Midbrain (tissue), 1 donor: ENCODE data around the gene ELL.

Experiments
- DNase-seq: peaks from one replicate; lab custom pipeline; 2025; lab: John Stamatoyannopoulos, UW

ELL gene

DNA sequence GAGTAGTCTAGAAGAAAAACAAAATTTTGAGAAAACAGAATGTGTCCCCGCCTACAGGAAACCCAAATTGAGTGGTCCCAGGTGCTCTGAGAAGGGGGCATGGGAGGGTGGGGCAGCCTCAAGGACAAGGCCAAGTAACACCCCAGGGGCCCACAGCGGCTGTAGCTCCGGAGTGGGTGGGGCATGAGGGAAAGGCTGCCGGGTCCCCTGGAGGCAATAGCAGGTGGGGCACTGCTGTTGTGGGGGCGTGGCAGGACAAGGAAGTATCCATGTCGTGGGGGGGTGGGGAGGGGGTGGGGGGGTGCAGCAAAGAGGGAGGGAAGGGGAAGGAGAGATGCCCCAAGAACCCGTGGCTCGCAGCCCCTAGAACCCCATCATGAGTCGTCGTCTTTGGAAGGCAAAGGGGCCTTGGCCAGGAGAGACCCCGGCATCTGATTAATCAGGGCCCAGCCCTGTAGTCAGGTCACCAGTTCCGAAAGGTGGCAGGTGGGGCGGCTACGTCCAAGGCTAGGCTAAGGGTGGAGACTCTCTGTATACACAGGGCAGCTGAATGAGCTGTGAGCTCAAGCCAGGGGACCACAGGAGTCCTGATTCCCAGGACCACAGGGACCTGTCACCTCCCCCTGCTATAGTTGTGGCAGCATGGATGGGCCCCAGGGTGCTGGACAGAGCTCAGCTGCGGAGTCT lies 76.5 kb downstream of the ELL start:
- no peak for DNase-seq

DNA sequence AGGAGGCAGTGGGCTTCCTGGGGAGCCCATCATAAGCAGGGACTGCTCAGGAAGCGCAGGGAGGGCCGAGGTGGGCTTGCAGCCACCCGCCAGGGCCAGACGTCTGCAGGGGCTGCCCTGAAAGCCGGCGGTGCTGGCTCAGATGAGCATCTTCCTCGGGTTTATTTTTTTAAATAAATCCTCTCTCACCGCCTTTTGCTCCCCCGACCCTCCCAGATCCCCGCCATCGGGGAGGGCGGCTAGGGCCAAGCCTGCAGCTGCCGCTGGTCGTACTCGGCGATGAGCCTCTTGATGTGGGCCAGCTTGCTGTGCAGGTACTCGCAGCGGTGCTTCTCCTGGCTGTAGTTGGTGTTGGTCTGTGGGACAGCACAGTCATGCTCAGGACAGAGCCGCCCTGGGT lies 77.4 kb downstream of the ELL start:
- DNase-seq, result no peak

DNA sequence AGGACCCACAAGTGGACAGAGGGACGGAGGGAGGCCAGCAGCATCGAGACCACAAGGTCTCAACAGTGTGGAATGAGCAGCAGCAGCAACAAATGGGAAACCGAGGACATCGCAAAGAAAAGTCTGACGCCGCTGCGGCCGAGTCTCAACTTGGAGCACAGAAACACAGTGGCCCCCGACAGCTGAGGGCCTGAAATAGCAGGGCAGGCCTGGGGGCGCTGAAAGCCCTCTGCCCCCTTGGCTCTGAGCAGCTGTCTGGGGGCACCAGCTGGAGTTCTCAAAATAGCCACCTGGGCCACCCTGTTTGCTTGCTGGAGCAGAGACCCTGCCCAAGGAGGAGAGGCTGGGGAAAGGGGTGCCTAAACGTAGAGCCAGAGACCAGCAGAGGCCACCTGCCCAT lies 78.0 kb downstream of the ELL start:
- DNase-seq, result no peak

DNA sequence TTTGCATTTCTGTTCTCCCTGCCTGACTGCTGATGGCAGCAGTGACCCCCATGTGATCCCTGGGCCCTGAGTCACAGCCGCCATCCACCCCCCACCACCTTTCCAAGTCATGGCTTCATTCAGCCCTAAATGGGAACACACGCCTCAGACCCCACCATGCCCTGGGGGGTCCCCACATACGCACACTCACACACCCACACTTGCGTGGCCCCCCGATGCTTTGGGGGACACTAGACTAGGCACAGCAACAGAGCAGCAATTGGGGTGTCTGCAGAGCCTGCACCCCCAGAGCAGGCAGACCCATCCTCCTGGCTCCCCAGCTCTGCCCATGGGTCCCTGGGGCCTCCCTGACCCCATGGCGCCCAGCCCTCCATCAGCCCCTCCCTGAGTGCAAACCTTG lies 78.5 kb downstream of the ELL start:
- DNase-seq, result no peak

DNA sequence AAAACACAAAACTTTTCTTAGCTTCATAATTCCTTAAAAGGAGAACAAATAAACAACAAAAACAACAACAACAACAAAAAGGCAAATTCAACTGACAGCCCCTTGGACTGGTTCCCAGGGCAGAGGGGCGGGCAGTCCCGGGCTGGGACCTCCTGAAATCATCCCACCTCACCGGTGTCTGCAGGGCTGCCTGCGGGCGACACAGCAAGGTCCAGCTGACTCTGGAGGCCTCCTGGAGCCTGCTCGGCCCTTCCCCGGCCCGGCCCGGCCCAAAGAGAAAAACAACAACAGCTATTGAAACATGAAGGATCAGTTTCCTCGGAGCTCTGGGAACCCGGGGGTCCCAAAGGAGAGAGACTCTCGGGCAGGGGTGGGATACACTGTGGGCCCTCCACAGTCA lies 78.9 kb downstream of the ELL start:
- no peak for DNase-seq

DNA sequence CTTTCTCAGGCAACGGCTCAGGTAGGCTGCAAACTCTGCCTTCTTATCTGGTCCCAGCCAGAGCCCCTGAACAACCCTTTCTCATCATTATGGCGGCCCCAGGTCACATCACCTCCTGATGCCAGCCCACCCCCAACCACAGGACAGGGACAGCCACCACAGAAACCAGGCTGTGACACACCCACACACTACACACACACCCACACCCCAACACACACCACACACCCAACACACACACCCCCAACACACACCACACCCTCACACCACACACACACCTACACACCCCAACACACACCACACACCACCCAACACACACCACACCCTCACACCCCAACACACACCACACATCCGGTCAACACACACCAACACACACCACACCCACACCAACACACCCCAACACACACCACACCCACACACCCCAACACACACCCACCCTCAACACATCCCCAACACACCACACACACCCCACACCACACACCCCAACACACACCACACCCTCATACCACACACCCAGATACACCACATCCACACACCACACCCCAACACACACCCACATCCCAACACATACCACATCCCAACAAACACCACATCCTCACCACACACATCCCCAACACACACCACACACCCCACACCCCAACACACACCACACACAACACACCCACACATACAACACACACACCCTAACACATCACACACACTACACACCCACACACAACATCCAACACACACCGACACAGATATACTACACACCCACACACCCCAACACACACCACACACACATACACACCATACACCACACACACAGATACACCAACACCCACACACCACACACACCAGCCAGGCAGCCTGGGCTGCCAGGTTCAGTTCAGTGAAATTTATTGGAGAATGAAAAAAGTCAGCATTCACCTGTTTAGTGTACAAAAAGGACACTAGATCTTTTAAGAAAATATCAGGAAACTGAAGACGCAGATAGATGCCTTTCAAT lies 79.8 kb downstream of the ELL start:
- DNase-seq, result no peak

DNA sequence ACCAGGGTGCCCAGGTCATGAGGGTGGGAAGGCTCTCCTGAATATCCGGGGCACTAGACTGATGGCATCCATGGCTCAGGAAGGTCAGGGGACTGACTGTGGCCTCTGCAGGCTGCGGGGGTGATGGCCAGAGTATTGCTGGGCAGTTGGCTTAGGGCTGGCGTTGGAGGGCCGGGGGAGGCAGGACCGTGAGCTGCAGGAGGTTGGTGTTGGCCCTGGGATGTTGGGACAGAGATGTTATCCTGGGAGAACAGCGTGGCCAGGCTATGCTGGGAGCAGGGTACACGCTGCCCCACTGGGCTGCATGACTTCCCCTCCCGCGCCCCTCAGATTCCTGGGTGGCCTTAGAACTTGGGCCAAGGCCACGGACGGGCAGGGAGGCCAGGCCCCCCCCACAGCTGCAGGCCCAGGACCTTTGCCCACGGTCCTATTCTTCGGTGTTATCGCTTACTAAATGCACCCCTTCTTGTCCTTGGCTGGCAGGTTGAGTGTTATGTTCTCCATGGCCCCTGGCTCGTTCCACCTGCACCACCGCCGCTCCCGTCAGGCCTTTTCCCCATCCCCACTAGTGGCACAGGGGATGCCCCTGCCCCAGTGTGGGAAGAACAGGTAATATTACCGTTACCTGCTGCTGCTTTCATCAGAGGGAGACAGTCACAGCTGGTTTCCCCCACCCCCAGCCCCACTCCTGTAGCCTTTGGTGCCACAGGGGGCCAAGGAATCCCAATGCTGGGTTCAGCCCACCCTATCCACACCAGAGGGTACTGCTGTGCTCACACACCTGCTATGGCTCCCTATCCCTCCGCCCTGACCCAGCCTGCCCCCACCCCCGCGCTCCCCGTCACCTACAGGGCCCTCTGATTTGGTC lies 80.7 kb downstream of the ELL start:
- no peak for DNase-seq

DNA sequence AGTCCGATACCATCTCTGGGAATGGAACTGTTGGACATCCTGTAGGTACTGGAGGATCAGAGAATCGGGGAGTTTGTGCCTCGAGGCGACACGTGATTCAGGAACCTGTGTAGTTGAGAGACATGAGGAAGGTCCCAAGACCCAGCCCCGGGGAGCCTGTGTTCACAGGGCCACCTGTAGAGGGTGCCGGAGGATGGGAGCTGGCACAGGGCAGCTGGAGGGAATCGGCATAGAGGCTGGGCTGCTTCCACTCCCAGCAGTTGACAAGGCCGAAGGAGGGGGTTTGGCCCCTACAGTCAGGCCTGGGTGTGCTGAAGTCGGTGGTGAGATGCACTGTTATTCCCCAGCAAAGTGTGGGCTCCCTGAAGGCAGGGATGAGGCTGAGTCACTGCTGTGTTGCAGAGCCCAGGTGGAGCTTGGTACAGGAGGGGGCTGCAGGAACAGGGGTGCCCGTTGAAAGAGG lies 81.4 kb downstream of the ELL start:
- no peak for DNase-seq

DNA sequence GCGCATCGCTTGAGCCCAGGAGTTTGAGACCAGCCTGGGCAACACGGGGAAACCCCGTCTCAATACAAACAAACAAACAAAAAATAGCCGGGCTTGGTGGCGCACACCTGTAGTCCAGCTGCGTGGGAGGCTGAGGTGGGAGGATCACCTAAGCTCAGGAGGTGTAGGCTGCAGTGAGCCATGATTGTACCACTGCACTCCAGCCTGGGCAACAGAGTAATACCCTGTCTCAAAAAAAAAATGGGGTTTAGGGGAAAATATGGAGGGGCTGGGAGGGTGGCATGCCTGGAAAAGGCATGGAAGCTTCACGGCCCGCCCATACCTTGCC lies 82.0 kb downstream of the ELL start:
- no peak for DNase-seq

DNA sequence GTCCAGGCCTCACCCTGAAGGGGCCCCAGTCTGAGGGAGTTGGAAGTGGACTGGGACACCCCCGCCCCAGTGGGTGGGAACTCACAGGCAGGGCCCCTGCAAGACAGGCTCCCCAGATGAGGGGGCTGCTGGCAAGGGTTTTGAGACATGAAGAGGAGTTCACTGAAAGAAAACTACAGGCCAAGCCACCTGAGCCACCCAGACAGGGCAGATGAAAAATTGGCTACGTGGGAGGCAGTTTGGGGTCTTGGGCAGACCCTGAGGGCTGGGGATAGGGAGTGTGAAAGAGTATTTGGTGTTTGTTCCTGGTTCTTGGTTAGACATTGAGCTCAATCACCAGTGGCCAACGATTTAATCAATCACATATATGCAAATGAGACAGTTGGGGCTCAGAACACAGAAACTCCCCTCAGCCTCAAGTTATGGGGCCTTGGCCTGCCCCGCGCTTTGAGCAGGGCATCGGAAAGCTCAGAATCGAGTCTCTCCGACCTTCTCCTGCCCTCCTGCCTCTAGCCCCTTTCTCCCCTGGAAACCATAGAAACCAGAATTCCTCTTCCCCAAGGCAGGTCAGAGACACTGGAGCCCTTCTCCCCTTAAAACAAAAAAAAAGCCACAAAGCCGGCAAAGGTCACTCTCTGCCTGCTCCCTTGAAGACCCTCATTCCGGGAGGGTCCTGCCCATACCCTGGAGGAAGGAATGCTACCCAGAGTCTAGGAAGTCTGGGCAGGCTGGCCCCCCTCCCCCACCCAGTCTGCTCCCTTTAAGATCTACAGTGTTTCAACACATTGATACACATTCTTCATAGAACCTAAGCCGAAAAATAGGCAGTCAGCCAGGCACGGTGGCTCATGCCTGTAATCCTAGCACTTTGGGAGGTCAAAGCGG lies 82.6 kb downstream of the ELL start:
- DNase-seq, result no peak

DNA sequence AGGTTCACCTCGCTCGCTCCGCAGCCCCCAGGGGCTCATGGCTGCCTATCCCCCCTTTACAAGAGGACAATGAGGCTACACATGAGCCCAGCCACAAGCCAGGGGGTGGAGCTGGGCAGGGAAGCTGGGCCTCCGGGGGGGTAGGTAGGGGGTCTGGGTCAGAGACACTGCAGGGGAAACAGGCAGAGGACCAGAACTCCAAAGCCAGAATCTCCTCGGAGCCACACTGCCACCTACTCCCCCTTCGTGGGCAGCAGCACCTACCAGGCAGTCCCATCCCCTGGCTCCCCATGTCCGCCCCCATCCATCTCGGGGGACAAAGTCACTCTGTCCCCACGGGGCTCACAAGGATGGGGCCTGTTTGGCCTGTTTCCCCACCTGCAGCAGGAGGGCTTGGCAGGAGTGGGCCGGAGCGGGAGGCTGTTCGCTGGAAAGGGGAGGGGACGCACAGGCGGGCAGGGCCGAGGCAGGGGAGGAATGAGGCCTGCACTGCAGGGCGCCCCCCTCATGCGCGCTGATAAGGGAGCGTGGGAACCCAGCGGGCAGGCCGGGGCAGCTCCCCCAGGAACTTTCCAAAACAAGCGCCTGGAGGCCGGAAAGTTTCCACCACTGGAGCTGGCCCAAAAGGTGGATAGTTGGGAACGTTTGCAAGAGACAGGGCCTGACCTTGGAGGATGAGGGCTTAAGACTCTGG lies 83.4 kb downstream of the ELL start:
- no peak for DNase-seq

DNA sequence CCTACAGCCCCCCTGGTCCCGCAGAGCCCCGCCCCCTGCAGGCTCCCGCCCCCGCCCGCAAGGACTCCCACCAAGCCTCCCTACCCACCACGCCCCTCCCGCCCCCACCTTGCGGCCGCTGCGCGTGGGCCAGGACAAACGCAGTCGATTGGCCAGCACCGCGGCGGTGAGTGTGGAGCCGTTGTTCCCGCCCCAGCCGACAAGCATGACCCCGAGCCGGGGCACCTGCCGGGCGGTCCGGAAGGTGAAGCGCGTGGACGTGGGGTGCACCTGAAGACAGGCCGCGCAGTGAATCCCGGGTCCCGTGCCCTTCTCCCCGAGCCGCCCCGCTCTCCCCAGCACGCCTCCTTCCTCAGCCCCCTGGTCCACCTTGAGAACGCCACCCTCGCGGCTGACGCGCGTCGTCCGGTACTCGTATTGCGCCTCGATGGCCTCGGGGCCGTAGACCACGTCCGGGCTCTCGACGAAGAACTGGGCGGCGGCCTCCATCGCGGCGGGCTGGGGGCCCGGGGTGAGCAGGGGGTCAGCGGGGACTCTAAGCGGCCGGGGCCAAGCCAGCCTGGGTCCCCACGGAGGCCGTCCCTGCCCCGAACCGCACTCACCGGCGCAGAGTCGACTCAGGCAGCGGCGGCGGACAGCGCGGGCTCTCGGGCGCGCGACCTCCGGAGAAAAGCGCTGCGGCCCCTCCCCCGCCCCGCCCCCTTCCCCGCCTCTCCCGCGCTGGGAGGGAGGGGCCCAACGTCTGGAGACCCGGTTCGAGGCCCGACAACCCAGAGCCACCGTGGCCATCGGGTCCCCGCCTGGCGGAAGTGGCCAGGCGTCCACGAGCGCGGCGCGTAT lies 84.2 kb downstream of the ELL start, which contains the start of gene ISYNA1:
ISYNA1 (minus strand) TSS at position 643 of the 840 bp plus-strand sequence; CDS start at position 489, 154 bp downstream.
- no peak for DNase-seq

DNA sequence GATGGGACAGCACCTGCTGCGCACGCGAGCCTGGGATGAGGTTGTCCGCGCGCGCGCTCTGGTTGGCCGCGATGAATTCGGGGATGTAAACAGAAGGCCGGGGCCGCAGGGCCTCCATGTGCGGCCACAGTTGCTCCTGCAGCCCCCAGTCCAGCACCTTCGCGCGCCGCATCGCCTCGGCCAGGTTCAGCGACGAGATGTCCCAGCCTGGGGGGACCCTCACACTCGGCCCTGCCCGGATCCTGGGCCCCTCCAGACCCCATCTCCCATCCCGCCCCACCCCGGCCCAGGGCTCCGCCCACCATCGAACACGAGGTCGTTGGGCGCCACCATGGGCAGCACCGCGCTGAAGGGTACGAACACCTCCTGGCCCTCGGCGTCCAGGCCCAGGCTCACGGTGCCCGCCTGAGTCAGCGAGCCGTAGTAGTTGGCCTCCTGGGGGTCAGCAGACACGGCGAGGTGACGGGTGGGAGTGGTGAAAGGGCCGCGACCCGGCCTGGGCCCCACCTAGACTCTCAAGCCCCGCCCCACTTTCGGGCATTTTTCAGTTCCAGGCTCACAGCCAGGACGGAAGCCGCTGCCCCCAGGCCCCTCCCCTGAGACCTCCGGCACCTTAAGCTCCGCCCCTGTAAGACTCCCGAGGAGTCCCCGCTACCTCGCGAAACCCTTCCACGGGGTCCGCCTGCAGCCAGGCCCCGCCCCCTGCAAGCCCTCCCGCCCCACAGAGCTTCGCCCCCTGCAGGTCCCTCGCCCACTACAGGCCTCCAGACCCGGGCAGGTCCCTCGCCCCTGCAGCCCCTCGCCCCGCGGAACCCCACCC lies 85.0 kb downstream of the ELL start:
- DNase-seq, result peak; percentile 19

DNA sequence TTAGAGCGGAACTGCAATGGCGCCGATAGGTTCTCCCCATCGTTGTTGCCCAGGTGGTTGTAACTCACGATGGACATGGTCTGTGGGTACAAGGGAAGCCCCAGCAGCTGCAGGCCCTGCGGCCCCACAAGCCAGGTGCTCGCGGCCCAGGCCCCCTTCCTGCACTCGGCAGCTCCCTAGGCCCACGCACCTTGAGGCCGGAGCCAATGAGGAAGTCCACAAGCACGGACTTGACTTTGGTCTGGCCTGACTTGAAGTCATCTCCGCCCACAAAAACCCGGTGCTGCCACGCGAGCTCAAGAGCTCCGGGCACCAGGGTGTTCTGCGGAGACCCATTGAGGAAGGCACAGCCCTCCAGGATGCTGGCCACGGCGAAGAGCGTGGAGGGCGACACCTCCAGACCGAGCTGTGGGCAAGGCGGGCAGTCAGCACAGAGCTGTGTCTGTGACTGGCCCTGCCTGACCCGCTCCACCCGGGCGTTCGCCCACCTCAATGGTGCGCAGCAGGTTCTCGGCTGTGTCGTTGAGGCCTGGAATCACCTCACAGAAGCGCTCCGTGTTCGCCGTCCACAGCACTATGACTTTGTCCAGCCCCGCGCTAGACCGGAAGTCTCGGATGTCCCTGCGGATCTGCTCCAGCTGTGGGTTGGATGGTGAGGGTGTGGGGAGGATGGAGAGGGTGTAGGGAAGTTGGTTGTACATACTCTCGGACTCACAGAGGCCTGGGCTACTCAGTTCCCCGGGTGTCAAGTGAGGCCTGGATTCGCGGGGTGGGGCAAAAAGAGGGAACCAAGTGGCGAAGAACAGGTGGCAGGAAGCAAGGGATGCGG lies 85.8 kb downstream of the ELL start:
- no peak for DNase-seq

DNA sequence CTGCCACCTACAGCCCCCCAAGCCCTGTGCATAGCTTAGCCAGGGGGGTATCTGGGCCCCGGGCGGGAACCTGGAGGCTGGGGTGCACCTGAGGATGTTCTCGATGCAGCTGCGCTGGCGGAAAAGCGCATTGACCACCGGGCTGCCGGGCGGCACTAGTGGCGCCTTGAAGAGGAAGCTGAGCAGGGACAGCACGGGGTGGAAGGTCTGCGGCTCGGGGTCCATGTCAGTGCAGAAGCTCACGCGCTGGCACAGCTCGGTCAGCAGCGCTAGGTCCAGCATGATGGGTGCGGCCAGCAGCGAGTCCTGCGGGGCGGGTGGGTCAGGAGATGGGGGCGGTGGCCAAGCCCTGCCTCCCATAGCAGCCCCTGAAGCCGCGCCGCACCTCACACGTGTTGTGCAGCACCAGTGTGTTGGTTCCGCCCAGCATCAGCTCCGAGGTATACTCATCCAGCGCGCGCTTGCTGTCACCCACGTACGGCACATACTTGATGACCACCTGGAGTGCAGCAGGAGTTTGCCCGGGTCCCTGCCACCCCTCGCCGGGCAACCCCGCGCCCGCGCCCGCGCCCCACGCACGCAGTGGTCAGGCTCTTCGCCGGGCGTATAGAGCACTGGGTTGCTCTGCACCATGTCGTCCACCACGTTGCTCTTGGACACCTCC lies 86.6 kb downstream of the ELL start:
- no peak for DNase-seq

DNA sequence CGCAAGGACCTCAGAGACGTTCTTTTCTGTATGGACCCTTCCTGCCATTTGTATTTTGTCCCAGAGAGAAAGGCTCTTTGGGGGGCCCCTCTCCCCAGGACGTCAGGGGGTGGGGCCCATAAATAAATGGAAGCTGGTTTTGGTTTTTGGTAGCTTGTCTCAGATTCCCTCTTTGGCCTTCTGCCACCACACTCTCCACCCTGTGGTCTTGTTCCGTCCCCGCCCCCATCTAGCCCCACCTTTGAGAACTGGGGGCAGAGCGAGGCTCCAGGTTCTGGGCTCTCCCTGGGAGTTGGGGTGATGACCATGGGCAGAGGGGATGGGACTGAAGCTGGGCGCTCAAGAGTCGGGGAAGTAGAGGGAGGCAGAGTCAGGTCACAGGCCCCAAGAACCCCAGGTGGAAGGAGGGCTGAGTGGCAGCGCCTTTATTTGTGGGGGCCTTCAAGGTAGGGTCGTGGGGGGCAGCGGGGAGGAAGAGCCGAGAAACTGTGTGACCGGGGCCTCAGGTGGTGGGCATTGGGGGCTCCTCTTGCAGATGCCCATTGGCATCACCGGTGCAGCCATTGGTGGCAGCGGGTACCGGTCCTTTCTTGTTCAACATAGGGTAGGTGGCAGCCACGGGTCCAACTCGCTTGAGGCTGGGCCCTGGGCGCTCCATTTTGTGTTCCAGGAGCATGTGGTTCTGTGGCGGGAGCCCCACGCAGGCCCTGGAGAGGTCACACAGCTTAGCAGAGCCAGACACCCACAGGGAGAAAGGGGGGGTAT lies 87.3 kb downstream of the ELL start:
- DNase-seq, result no peak
